ENCODE measurements around the gene FTHL17.

DNA sequence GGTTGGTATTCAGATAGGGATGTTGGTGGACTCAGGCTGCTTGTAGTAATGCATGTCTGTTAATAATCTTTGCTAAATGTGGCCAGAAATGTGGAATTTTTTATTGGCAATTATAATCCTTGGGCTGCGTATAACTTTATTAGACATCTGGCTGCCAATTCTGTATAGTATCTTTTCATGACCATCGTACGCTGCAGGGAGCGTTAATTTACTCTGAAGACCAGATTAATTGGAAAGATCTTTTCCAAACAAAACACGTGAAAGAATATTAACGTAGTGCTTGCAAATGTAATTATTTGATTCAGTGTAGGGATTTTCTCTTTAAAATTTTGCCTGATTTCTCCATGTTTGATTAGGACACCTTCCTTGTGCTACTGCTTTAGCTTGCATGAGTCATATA, 38.8 kb upstream of the FTHL17 start:
- TF ChIP-seq EZH2phosphoT487 (IDR thresholded peaks at IDR 0.05; ENCODE audit: insufficient read depth, low read depth) = no peak
- no peak for TF ChIP-seq EZH2 (IDR thresholded peaks at IDR 0.05; ENCODE audit: insufficient read depth, poor library complexity, severe bottlenecking)
